ENCODE results near the gene STAMBP.

GRCh38 chr2:73919596-73920228 is 91.0 kb downstream of the STAMBP start:
- TF ChIP-seq POLR2A (IDR thresholded peaks at IDR 0.05; ENCODE audit: low read depth, low read length) (no peak), POLR2AphosphoS5 (IDR thresholded peaks at IDR 0.05; ENCODE audit: low read depth, low read length) (no peak), TAF1 (IDR thresholded peaks at IDR 0.05; ENCODE audit: low read depth, low read length) (no peak), PAX5 (IDR thresholded peaks at IDR 0.05; ENCODE audit: insufficient read depth, low read length, severe bottlenecking) (no peak), SPI1 (IDR thresholded peaks at IDR 0.05; ENCODE audit: low read depth, low read length) (no peak), POU2F2 (IDR thresholded peaks at IDR 0.05; ENCODE audit: low read depth, low read length) (no peak)

Measured in GM12891 (cell line).